ENCODE measurements around the gene KTN1.

- TF ChIP-seq CTCF (IDR thresholded peaks at IDR 0.05) (no peak), POLR2AphosphoS5 (IDR thresholded peaks at IDR 0.05) (no peak), POLR2A (IDR thresholded peaks at IDR 0.05) (no peak)
Observed at GRCh38 chr14:55545779-55546178, 34.2 kb upstream of the KTN1 start.

All from breast epithelium (tissue), 3 donors.